ENCODE data around the gene L2HGDH.
A peak's percentile ranks its signal among the peaks of the same experiment; 100 is the strongest.
"Not testable (repeated sequence)": the region's sequence is repeated elsewhere in the genome, so short reads cannot be mapped to it uniquely, and the experiment has no call there.

Gene L2HGDH

DNA sequence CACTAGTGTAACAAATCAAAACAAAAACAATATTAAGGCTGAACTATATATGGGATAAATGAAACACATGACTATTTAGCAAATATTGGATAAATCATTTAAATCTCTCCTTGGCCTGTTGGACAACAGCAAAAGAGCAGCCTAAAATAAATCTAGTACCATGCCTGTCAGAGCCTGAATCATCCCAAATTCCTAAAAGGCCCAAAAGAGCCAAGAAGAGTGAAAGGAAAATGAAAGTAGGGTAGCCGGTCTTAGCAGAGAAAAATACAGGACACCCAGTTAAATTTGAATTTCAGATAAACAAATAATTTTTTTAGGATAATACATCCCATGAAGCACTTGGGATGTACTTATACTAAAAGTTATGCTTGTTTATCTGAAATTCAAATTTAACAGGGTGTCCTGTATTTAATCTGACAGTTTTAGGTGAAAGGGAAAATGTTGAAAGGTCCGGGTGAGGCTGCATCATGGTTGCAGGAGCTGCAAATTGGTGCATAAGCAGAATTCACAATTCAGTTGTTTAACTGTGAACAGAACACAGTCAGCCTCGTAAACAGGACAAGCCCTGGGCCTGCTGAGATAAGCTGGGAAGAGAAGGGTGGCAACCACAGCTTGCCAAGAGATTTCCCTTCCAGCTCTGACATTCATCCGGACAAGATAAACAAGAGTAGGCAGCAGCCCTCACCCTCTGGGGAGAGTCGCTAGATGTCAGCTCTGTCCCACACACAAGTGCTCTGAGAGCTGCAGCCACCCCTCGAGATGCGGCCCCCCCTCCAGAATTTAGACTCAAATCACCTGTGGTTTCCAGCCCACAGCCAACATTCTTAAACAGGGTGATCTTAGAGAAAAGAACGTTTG, 30.4 kb upstream of the L2HGDH start:
- no peak overlapping the region for H3K4me3 ChIP-seq (ENCODE audit: low read depth, low read length)
- no peak for DNase-seq (ENCODE audit: low read depth)

GRCh38 chr14:50340963-50341362, 28.9 kb upstream of the L2HGDH start:
- no peak overlapping the region for H3K4me3 ChIP-seq (ENCODE audit: low read depth, low read length)
- DNase-seq (ENCODE audit: low read depth): no peak

DNA sequence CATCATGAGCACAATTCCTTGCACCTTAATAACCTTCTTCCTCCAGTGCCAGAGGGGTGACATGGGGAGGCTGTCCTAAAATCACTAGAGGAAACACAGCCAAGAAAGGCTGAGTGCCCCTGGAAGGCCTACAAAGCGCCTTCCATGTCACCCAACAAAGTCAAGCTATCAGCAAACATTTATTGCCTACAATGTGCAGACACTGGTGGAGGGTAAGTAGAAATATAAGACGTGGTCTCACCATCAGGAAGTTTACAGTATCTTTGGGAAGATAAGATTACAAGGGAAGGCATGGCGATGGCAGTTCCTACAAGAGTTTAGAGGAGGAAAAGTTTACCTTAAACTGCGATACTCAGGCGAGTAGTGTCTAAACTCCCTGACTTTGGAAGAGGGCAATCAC, 28.0 kb upstream of the L2HGDH start:
- DNase-seq (ENCODE audit: low read depth): no peak
- no peak overlapping the region for H3K4me3 ChIP-seq (ENCODE audit: low read depth, low read length)

- DNase-seq (ENCODE audit: low read depth): no peak
- H3K4me3 ChIP-seq (ENCODE audit: low read depth, low read length): no peak overlapping the region
Measured at GRCh38 chr14:50339178-50339804, 27.3 kb upstream of the L2HGDH start.

- no peak for DNase-seq (ENCODE audit: low read depth)
- H3K4me3 ChIP-seq (ENCODE audit: low read depth, low read length): no peak overlapping the region
Measured at GRCh38 chr14:50338587-50338986, 26.6 kb upstream of the L2HGDH start.

DNA sequence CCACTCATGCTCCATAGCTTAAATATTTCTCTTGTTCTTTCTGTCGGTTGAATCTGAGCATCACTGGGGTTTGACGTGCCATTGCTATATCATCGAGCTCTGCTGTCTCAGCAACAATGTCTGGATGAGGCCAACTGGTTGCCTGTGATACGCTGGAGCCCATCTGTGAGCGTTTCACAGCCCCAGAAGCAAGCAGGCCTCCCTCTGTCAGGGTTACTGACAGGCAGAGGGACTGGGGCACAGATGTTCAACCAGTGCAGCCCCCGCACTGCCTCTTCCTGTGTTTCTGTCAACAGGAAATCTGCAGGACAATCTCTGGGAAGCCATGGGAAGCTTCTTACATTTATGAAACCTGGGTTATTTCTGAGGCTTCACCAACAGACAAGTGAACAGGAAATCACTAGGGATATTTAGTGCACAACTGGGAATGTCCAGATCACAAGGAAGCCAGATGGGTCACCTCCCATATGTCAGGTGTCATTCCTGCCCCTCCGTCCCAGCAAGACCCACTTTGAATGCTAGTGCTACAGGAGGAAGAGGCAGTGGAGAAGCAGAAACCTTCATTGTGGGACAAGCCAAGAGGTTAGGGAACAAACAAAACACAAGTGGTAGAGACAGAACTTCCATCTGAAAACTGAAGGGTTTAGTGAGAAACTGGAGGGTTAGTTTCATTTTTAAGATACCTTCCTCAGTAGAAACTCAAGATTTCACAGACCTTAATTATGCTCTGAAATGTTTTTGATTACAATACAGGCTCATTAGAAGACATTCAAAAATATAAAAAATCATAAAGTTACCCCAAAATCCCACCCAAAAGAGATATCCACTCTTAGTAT, 24.2 kb upstream of the L2HGDH start:
- DNase-seq (ENCODE audit: low read depth): no peak
- H3K4me3 ChIP-seq (ENCODE audit: low read depth, low read length): no peak overlapping the region

DNA sequence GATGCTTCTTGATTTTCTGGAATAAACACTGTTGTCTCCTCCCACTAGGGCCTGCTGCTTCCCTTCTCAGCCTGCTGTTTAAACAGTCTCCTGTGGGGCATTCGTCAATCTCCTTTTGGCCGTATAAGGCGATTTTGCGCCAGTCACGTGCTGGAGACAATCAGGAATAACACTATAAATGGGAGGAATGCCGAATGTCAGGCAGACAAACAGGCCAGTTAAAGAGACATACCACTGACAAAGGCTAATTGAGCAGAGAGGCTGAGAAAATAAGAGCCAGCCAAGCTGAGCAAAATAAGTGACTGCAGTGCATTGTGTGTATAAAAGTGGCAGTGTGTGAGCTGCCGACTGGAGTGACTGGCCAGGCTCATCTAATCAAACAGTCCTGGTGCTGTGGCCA, 23.4 kb upstream of the L2HGDH start:
- DNase-seq (ENCODE audit: low read depth): no peak
- no peak overlapping the region for H3K4me3 ChIP-seq (ENCODE audit: low read depth, low read length)

- DNase-seq (ENCODE audit: low read depth): no peak
- H3K4me3 ChIP-seq (ENCODE audit: low read depth, low read length): no peak overlapping the region
Measured at GRCh38 chr14:50334211-50334610, 22.2 kb upstream of the L2HGDH start.

- H3K4me3 ChIP-seq (ENCODE audit: low read depth, low read length): no peak overlapping the region
- peak; percentile 93 for DNase-seq (ENCODE audit: low read depth)
Measured at GRCh38 chr14:50333014-50333509, 21.0 kb upstream of the L2HGDH start.

GRCh38 chr14:50331596-50331995, 19.6 kb upstream of the L2HGDH start:
- no peak for DNase-seq (ENCODE audit: low read depth)
- H3K4me3 ChIP-seq (ENCODE audit: low read depth, low read length): no peak overlapping the region

DNA sequence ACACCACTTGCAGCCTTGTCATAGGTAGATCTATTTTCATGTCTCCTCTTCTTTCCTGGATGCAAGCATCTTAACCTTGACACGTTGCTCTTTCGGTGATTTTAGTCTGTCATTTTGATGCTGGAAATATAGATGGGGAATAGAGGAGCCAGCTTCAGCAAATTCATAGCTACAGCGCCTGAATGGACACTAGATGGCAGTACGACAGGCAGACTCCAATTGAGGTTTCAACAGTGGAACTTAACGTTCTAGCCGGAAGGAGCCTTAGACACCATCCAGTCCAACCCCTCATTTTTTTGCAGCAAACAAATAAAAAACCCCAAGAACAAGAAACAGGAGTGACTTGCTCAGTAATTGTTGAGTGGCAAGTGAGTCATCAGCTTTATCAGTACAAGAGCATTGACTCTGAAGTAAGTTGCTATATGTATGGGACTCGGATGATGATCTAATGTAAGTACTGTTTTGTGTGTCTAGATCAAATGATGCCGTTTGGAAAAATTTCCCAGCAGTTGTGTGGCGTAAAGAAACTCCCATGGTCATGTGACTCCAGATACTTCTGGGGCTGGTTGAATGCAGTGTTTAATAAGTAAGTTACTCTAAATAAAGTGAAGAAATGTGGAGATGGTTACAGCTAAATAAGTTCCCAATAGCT, 9.1 kb upstream of the L2HGDH start:
- DNase-seq (ENCODE audit: low read depth): peak; percentile 90
- H3K4me3 ChIP-seq (ENCODE audit: low read depth, low read length): peak overlapping the region; percentile 20

DNA sequence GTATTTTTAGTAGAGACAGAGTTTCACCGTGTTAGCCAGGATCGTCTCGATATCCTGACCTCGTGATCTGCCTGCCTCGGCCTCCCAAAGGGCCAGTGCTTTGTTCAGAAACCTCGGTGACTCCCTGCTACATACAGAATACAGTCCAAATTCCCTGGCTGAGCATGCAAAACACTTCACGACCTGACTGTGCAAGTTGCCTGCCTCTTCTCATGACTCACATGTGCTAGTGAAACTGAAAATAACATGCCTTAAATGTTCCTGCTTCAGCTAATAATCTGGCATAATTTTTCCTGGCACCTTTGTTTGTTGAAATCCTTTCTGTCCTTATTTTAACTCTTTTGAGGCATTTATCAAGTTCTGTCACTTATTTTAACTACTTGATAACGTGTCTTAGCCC, 8.3 kb upstream of the L2HGDH start:
- H3K4me3 ChIP-seq (ENCODE audit: low read depth, low read length): no peak overlapping the region
- peak; percentile 39 for DNase-seq (ENCODE audit: low read depth)

GRCh38 chr14:50319721-50320120, 7.7 kb upstream of the L2HGDH start:
- no peak for DNase-seq (ENCODE audit: low read depth)
- H3K4me3 ChIP-seq (ENCODE audit: low read depth, low read length): no peak overlapping the region

DNA sequence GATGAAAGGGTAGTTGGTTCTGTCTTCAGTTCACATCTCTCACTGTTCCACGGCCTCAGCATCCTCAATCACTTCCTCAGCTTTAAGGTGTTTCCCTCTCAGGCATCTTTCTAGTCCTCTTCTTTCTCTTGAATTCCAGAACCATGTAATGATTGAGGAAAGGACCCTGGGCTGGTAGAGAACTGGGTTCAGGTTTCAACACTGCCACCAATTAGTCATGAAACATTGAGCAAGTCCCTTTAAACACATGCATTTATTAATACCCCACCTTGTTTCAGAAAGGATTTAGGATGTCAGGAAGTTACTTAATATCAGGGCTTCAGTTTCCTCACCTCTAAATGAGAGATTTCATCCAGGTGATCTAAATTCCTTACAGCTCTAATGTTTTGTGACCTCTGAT, 7.3 kb upstream of the L2HGDH start:
- no peak overlapping the region for H3K4me3 ChIP-seq (ENCODE audit: low read depth, low read length)
- no peak for DNase-seq (ENCODE audit: low read depth)

- no peak for DNase-seq (ENCODE audit: low read depth)
Measured at GRCh38 chr14:50318031-50318626, 6.1 kb upstream of the L2HGDH start.

DNA sequence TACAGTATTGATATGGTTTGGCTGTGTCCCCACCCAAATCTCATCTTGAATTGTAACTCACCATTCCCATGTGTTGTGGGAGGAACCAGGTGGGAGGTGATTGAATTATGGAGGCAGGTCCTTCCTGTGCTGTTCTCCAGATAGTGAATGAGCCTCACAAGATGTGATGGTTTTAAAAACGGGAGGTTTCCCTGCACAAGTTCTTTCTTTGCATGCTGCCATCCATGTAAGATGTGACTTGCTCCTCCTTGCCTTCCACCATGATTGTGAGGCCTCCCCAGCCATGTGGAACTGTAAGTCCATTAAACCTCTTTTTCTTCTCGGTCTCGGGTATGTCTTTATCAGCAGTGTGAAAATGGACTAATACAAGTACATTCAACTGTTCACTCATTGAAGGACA, 2.1 kb upstream of the L2HGDH start:
- DNase-seq (ENCODE audit: low read depth): not testable (repeated sequence)

More at GRCh38 chr14:50318031-50318626, 6.1 kb upstream of the L2HGDH start:
- H3K4me3 ChIP-seq (ENCODE audit: low read depth, low read length): no peak overlapping the region

GRCh38 chr14:50312734-50313054, 665 bp upstream of the L2HGDH start:
- DNase-seq (ENCODE audit: low read depth): no peak
- peak overlapping the region; percentile 77 for H3K4me3 ChIP-seq (ENCODE audit: low read depth, low read length)

More for the DNA sequence above, 2.1 kb upstream of the L2HGDH start:
- H3K4me3 ChIP-seq (ENCODE audit: low read depth, low read length): not testable (repeated sequence)

DNA sequence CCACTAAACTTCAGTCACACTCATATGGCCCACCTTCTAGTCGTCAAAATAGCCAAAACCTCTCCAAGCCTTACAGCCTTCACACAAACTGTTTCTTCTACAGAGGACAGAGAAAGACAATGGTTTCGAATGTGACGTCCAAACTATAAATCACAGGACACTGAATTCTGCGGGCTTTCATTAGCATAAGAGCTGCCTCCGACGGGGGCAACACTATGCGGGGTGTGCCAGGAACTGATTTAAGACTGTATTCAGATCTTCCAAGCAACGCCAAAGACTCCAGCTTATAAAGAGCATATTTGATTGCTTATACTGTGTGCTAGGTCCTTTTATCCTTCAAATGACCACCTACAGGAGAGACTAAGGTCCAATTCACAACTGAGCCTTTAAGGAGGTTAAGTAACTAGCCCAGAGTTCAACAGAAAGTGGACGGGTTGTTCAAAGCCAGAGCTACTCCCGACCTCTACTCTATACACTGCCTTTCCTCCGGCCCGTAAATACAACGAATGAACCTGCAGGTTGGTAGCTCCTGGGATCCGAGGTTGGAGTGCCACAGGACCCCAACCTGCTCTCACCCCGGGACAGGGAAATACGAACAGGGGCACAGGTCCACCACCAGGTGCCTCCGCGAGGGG, 575 bp downstream of the L2HGDH start:
- no peak for DNase-seq (ENCODE audit: low read depth)
- peak overlapping the region; percentile 77 for H3K4me3 ChIP-seq (ENCODE audit: low read depth, low read length)

DNA sequence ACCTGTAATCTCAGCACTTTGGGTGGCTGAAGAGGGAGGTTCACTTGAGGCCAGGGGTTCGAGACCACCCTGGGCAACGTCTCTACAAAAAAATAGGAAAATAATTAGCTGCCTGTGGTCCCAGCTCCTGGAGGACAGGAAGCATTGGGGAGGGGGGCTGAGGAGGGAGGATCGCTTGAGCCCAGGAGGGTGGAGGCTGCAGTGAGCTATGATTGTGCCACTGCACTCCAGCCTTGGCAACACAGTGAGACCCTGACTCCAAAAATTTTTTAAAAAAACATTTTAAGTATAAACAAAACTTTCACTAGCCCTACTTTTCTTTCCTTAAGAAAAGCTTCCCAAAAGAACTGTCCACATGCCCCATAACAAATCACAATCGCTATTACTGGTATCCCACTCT, 1.6 kb downstream of the L2HGDH start:
- DNase-seq (ENCODE audit: low read depth): no peak
- H3K4me3 ChIP-seq (ENCODE audit: low read depth, low read length): no peak overlapping the region
